ENCODE data around the gene SORCS3. TPM values are rescaled to one million over a fixed set of nuclear protein-coding genes. Genes with fewer than 3 reads are reported as not detected.

Gene SORCS3
- total RNA-seq, 1 donor from 2014 or later, result not detected

DNA sequence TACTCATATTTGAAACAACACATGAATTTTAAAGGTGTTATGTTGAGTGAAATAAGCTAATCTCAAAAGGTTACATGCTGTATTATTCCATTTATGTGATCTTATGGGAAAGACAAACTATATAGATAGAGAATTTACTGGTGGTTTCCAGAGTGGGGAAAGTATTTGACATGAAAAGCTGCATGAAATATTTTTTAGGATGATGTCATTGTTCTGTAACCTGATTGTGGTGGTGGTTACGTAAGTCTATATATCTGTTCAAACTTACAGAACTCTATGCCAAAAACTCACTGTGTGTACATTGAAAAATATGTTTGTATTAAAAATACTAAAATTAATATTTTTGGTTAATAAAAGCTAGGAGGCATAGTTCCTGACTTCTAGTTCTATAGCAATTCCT is 453.0 kb downstream of the SORCS3 start:
- DNase-seq (ENCODE audit: low read depth in 2 of 2), result no peak

DNA sequence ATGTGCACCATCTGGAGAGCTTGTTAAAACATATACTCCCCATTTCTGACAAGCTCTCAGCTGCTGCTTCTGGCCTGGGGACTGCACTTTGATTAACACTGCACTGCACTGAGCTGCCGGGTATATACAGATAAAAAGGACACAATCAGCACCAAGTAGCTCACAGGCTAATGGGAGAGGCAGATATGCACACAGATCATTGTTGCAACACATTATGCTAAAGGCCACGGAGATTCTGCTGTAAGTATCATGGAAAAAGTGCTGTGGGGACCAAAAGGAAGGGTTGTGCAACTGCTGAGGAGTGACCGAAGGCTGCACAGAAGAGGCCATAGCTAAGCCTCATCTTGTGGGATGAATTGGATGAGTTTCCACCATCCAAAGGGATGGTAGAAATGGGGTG is 455.2 kb downstream of the SORCS3 start:
- DNase-seq (ENCODE audit: low read depth in 2 of 2), result no peak

GRCh38 chr10:105102977-105103376 is 461.9 kb downstream of the SORCS3 start:
- no peak for DNase-seq (ENCODE audit: low read depth in 2 of 2)

GRCh38 chr10:105104297-105104696 is 463.2 kb downstream of the SORCS3 start:
- DNase-seq (ENCODE audit: low read depth in 2 of 2), result no peak

GRCh38 chr10:105109164-105109563 is 468.1 kb downstream of the SORCS3 start:
- no peak for DNase-seq (ENCODE audit: low read depth in 2 of 2)

DNA sequence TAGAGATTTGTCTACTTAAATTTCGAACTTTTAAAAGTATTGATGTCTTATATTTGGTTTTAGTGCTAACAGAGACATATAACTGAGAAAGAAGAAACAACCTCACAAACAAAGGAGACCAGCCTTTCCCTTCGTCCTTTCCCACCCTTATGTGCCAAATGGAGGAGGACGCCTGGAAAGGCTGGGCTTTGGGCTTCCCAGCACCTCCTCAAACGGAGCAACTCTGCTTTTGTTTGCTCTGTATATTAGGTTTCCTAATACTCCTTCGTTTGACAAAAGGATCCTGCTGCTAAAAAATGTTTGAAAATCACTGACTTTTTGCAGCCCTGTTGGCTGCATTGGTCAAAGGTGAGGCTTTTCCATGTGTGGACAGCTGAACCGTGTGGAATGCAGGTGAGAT is 471.8 kb downstream of the SORCS3 start:
- DNase-seq (ENCODE audit: low read depth in 2 of 2), result no peak

DNA sequence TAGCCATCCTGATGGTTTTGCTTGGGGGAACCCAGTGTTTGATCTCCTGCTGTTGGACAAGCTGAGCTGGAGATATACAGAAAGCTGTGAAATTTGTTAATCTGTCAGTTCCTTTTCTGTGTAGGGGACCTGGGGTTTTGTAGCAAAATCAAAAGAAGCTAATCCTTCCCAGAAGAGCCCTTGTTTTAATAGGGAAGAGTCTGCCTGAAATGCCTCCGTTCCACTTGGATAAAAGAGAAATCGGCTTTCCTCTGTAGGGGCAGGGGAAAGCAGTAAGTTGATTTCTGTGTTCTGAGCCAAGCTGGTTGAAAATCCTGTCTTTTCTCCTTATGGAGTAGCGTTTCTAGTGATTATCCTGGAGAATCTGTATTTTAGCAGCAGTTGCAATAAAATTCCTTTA is 472.6 kb downstream of the SORCS3 start:
- DNase-seq (ENCODE audit: low read depth in 2 of 2), result no peak

- no peak for DNase-seq (ENCODE audit: low read depth in 2 of 2)
Measured at GRCh38 chr10:105121743-105122142, 480.7 kb downstream of the SORCS3 start.

GRCh38 chr10:105128111-105128510 is 487.0 kb downstream of the SORCS3 start:
- DNase-seq (ENCODE audit: low read depth in 2 of 2), result no peak

DNA sequence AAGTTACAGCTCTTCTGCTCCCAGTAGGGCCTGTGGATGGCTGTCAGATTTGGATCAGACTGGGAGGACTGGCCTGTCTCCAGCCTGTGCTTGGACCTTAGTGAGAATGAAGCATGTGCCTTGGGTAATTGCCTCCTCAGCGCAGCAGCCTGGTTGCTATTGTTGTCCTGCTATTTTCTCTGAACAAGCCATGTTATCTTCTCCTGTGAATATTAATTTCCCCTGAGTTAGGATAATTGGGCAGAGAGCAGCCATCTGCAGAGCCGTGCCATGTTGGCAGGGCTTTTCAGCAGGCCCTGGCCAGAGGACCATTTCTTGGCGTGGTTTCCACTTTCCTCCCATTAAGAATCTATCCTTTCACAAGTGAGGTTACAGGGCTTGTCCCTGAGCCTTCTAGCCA is 497.3 kb downstream of the SORCS3 start:
- DNase-seq (ENCODE audit: low read depth in 2 of 2), result no peak

DNA sequence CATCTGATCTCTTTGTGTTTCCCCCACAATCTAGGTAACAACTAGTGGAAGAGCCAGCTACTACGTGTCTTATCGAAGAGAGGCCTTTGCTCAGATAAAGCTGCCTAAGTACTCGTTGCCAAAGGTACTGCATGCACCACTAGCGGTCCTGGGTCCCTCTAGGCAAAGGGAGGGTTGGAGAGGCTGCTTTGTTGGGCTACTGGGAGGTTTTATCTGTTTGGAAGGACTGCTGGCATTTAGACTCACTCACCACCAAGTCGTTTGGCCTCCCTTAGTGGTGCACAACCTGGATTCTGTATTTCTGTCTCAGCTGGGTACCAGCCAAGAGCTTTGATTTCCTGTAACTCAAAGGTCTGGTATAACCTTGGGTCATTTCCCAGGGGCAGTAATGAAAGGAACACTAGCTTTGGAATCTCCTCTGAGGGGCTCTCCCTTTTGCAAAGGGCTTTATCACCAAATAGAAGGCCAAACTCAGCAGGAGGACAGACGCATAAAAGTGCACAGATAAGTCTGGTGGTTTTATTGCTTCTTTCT is 498.3 kb downstream of the SORCS3 start:
- DNase-seq (ENCODE audit: low read depth in 2 of 2), result no peak

DNA sequence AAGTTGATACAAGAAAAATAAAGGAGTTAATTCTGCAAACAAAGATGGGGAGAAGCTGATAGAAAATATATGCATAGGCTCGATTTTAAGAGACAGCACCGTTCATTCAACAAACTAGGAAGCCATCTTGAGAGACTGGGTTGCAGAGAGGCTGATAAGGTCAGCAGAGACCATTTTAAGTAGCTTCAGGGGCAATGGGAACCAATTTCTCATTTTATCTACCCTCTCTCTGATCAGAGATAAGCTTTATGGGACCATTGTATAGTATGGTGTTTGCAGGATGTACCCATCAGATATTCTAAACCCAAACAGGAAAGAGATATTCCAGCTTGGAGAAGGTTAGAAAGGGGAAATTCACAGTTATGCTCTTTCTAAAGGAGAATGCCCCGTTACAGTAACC is 499.5 kb downstream of the SORCS3 start:
- DNase-seq (ENCODE audit: low read depth in 2 of 2), result no peak

GRCh38 chr10:105145711-105146110 is 504.6 kb downstream of the SORCS3 start:
- no peak for DNase-seq (ENCODE audit: low read depth in 2 of 2)

GRCh38 chr10:105146436-105146835 is 505.3 kb downstream of the SORCS3 start:
- no peak for DNase-seq (ENCODE audit: low read depth in 2 of 2)

DNA sequence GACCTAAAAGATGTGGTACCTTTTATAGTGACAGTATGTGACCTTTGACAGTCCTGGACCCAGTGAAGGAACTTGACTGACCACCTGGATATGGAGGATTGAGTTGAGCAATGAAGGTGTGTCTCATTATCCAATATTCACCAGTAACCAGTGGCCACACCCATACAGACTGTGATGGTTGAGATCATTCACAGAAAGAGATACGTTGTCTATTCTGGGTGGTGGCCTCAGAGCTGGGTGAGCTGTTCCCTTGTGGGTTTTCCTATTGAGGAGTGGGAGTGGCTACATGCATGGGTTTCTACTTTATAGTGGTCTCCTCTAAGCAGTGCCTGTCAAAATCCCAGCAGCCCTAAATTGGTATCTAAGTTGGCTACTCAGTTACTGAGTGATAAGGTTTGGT is 507.4 kb downstream of the SORCS3 start:
- DNase-seq (ENCODE audit: low read depth in 2 of 2), result no peak

GRCh38 chr10:105148921-105149320 is 507.8 kb downstream of the SORCS3 start:
- DNase-seq (ENCODE audit: low read depth in 2 of 2), result no peak

DNA sequence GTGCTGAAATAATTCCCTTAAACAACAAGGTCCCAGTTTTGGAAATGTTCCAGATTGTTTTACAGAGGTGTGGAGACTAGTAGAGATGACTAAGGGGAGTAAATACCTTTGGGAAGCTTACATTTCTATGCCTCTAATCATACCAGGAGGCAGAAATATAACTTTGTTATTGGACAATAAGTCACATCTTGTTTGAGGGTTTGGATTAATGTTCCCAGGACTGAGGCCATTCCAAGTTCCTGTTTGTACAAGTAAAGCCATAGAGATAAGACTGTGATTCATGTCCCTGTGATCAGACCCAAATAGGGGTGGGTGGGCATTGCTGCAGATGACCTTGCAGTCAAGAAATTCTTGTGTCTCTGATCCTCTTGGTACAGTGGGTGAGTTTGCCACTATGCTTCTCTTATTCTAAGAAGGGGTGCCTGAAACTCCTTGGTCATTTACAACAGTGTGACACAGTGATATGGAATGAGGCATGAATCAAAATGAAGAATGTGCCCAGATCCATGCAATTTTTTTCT is 508.3 kb downstream of the SORCS3 start:
- no peak for DNase-seq (ENCODE audit: low read depth in 2 of 2)

GRCh38 chr10:105150259-105150880 is 509.3 kb downstream of the SORCS3 start:
- no peak for DNase-seq (ENCODE audit: low read depth in 2 of 2)

- no peak for DNase-seq (ENCODE audit: low read depth in 2 of 2)
Measured at GRCh38 chr10:105154736-105155135, 513.6 kb downstream of the SORCS3 start.

DNA sequence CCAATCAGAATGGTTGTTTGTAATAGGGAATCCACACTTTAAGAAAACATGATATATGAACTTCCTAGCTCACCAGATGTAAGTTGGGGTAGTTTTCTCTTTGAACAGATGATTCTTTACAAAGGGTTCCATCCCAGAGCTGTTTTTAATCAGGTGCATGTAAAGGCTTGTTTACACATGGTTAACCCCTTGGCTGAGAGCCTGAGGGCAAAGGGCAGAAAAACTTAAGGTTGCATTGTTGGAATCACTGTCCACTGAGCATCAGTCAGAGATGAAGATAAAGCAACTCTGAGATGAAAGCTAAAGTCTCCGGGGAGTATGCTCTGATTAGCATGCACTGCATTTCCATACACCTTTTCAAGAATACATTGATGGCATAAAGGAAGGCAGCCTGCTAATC is 518.2 kb downstream of the SORCS3 start:
- DNase-seq (ENCODE audit: low read depth in 2 of 2), result no peak

DNA sequence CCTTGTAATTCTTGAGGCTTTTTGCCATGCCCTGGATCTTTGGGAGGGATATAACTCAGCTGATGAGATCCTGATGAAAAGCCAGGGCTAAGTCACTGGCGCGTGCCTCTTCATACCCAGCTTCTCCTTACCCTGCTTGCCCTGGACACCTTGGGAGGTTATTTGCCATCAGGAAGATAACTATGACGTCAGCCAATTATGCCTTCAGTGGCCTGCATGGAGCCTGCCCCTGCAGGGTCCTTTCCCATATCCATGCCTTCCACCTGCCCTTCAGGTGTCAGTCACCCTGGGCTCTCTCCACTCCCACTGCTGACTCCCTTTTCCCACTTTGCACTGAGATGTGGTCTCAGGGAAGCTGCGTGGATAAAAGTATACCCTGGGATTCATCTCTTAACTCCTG is 520.1 kb downstream of the SORCS3 start:
- no peak for DNase-seq (ENCODE audit: low read depth in 2 of 2)

GRCh38 chr10:105161767-105162166 is 520.7 kb downstream of the SORCS3 start:
- no peak for DNase-seq (ENCODE audit: low read depth in 2 of 2)

GRCh38 chr10:105170521-105170920 is 529.4 kb downstream of the SORCS3 start:
- no peak for DNase-seq (ENCODE audit: low read depth in 2 of 2)

DNA sequence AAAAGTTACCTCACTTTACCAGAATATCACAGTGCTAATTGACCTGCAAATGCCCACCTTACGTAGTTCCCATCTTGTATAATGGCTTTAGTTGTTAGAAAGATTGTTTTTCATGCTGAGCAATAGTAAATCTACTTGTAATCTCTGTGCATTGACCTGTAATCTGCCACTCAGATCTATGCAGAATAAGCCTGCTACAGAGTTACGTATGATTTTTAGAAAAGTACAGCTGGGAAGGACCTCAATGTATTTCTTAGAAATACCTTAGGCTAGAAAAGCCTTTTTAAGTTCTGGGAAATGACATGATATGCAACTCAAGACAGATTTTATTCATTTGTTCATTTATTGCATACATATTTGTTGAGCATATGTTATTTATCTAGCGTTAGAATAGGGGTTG is 530.9 kb downstream of the SORCS3 start:
- no peak for DNase-seq (ENCODE audit: low read depth in 2 of 2)

Measured in dermis microvascular lymphatic vessel endothelial cell (primary cell).